HUES64 (cell line): ENCODE measurements around the gene ERMARD.
A peak's percentile ranks its signal among the peaks of the same experiment; 100 is the strongest.

Experiments
- H3K27ac ChIP-seq: 2 replicates; pipeline ENCODE4 v1.7.0; 2013; ENCODE audit warnings: low read depth, low read length, inconsistent platforms
- H3K27me3 ChIP-seq: 2 replicates; pipeline ENCODE4 v1.6.1; 2013; ENCODE audit warnings: mild to moderate bottlenecking, low read length; ENCODE audit not compliant: insufficient read depth
- H3K36me3 ChIP-seq: 2 replicates; pipeline ENCODE4 v1.6.1; 2013; ENCODE audit warnings: mild to moderate bottlenecking, low read length; ENCODE audit not compliant: insufficient read depth
- H3K4me1 ChIP-seq: 2 replicates; pipeline ENCODE4 v1.6.1; 2013; ENCODE audit warnings: mild to moderate bottlenecking, low read length, moderate library complexity; ENCODE audit not compliant: insufficient read depth
- H3K4me3 ChIP-seq: 2 replicates; pipeline ENCODE4 v1.5.1; 2013; ENCODE audit warnings: mild to moderate bottlenecking, low read length, moderate library complexity
- H3K9ac ChIP-seq: 2 replicates; pipeline ENCODE4 v1.6.1; 2013; ENCODE audit warnings: mild to moderate bottlenecking, low read depth, low read length
- H3K9me3 ChIP-seq: 2 replicates; pipeline ENCODE4 v1.6.1; 2013; ENCODE audit warnings: low read depth, low read length; ENCODE audit not compliant: insufficient read depth
- WGBS: fragments of 150-250, 120-280 bp; methylation state at CpG from one replicate; pipeline ENCODE4 v1.1.7; 2013; ENCODE audit warnings: missing lambda C conversion rate; 5-methylcytosine and 5-hydroxymethylcytosine counted together

Gene ERMARD

DNA sequence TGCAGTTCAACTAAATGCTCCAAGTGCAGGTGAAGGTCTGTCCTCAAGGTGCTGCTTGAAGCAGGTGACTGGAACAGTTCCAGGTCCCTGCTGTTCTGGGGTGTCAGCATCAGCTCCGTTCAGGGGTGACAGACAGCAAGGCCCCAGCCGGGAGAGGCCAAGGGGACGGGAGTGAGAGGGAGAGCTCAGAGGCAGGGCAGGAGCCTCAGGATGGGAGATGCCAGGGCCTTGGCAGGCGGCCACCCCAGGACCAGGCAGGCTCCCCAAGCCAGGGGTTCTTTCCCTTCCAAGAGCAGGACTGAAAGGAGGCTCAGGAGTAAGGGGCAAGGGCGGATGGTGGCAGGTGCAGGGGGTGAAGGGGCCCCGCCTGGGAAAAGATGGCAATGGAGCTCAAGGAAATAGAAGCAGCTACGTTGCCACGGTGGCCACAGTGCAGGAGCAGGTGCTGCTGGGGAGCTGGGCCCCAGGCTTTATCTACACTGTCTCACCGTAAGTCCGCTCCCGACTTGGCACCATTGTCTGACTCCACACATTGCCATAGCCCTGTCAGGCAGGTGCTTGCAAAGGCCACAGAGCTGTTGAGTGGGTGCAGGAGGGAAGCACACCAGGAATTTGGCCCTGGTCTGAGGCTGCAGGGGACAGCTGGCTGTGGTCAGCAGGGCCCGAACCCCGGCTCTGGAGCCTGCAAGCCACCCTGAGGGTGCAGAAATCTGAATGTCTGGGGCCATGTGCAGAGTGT, 43.1 kb downstream of the ERMARD start:
- Histone ChIP-seq H3K36me3 (no peaks in the 10 kb centered on the region), H3K9me3 (no peaks in the 10 kb centered on the region), H3K4me1 (peaks cover 4% of the 10 kb centered on the region; the same call in 1 of the 2 replicates), H3K4me3 (no peak overlapping the region), H3K27me3 (peaks cover 17% of the 10 kb centered on the region), H3K9ac (no peak overlapping the region), H3K27ac (no peak overlapping the region)
- WGBS: 91% methylated on average over 13 of the region's 13 CpGs

DNA sequence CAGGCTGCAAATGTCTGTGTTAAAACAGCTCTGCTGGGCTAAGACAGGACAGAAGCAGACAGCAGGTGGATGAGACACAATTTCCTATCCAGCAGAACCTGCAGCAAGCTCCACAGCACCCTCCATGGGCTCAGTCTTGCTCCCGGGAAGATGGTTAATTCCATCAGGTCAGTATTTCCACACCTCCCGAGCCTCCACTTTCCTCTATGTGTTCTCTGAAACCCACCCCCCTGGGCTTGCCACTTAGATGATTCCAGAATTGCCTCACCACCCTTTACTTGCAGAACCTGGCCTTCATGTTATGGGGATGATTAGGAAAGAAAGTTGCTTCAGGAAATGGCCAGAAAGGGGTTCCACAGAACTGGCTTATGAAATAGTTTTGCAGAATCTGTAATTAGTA, 43.8 kb downstream of the ERMARD start:
- Histone ChIP-seq H3K27me3 (peaks cover 13% of the 10 kb centered on the region), H3K36me3 (no peaks in the 10 kb centered on the region), H3K4me3 (no peak overlapping the region), H3K9me3 (no peaks in the 10 kb centered on the region), H3K9ac (no peak overlapping the region), H3K4me1 (peaks cover 7% of the 10 kb centered on the region; the same call in 1 of the 2 replicates), H3K27ac (no peak overlapping the region)
- WGBS: 68% methylated on average over 2 of the region's 2 CpGs

DNA sequence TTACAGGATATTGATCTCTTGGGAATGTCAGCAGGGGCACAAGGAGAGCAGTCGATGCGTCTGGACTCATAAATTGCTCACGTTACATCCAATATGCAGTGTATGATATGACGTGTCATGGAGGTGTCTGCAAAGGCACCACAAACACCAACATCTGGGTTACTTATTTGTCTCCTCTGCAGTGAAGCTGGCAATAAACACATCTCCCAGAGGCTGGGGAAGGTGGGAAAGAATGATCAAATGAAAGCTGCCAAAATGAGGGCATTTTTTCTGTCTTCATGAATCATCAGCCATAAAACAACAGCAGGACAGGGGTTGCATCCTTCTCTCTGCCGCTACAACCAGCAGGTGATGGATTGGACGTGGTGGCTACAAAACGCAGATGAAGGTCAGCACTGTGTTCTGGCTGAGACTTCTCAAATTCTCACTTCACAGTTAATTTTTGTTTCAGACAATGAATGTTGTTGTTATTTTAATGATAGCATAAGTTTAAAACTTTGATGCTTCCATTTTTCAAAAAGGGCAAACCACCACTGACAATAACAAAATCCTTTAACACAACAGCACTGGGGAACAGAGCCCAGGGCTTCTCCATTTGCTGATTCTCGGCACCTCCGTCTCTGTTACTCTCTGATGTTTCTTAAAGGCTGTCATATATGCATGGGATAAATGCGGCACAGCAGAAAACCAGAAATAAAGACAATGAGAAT, 47.5 kb downstream of the ERMARD start:
- Histone ChIP-seq H3K36me3 (no peaks in the 10 kb centered on the region), H3K27ac (no peak overlapping the region), H3K4me3 (no peak overlapping the region), H3K9me3 (no peaks in the 10 kb centered on the region), H3K27me3 (no peaks in the 10 kb centered on the region), H3K4me1 (peaks cover 19% of the 10 kb centered on the region; the same call in 1 of the 2 replicates), H3K9ac (no peak overlapping the region)
- WGBS: 91% methylated on average over 10 of the region's 10 CpGs

DNA sequence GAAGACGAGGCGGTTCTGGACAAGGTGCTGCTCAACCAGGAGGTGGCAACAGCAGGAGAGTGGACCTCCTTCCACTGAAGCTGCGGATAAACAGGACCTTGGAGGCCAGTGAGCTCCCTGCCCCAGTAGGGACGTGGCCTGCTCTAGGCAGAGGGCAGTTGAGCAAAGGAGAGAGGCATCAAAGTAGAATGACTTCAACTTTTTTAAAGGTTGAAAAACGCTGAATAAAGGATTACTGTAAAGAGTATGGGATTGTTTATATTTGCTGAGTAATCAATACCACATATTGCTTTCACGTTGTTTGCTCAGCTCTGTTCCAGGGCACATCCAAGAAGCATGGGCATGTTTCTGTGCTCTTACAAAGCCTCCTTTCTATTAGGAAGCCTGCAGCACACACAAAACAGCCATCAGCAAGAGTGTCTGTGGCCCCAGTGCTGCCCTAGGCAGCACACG, 48.1 kb downstream of the ERMARD start:
- H3K27me3 ChIP-seq: no peaks in the 10 kb centered on the region
- H3K4me1 ChIP-seq: peaks cover 19% of the 10 kb centered on the region; the same call in 1 of the 2 replicates
- H3K36me3 ChIP-seq: no peaks in the 10 kb centered on the region
- H3K9me3 ChIP-seq: no peaks in the 10 kb centered on the region
- no peak overlapping the region for H3K9ac ChIP-seq
- H3K27ac ChIP-seq: no peak overlapping the region
- 87% methylated on average over 6 of the region's 7 CpGs for WGBS
- no peak overlapping the region for H3K4me3 ChIP-seq

DNA sequence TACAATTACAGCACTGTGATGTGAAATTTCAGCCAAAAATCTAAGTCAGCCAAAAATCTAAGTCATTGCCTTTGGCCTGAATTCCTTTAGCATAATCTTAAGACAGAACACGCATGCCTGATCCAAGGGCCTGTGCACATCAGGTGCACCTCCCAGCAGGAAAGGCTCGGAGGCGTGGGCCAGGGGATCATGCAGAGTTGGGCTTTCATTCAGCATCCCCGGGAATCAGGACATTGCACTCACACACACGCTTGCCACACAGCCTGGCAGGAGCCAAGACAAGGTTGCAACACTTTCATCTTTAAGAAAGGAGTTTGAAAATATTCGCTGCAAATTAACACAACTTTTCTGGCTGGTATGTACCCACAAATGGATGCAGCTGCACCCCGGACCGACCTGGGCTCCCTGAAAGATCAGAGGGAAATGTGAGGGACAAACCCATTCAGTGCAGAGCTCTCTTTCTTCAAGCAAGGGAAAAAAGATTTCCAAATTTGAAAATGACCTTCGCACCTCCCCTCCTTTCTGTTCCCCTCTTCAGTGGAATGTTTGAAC, 48.8 kb downstream of the ERMARD start:
- H3K4me3 ChIP-seq: no peak overlapping the region
- H3K36me3 ChIP-seq: no peaks in the 10 kb centered on the region
- H3K27ac ChIP-seq: no peak overlapping the region
- no peaks in the 10 kb centered on the region for H3K27me3 ChIP-seq
- H3K9me3 ChIP-seq: no peaks in the 10 kb centered on the region
- 86% methylated on average over 9 of the region's 9 CpGs for WGBS
- H3K4me1 ChIP-seq: peaks cover 19% of the 10 kb centered on the region; the same call in 1 of the 2 replicates
- no peak overlapping the region for H3K9ac ChIP-seq

DNA sequence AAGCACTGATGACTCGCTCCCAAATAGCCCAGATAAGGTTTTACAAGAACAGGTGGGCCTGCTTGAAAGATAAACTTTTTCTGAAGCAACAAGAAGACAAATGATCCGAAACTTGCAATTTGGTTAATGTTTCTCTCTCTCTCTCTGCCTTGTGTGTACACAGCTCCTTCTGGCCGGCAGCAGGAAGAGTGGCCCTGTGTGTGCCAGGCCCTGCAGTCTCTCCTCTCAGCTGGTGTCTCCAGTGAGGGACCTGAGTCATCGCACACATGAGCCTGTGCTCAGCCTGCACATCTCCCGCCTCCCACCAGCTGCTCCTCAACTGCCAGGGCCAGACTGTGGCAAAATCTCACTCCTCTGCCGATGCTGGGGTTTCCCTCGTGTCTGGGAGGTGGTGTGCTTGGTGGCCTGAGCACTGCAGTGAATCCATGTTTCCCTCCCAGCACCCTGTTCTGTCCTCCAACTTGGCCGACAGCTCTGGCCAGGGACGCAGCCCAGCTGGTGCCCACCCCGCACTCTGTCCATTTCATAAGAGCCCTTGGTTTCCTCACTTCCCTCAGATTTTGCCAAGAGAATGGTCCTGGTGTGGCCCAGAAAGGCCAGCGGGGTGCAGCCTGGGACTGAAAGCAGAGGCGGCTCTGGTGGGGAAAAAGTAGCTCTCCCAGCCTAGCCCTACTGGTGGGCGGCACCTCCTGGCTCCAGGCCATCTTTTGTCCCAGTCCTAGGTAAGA, 49.4 kb downstream of the ERMARD start:
- no peaks in the 10 kb centered on the region for H3K36me3 ChIP-seq
- H3K27ac ChIP-seq: peak overlapping the region; percentile 26; the same call in 1 of the 2 replicates
- no peaks in the 10 kb centered on the region for H3K27me3 ChIP-seq
- no peaks in the 10 kb centered on the region for H3K9me3 ChIP-seq
- H3K9ac ChIP-seq: no peak overlapping the region
- 82% methylated on average over 13 of the region's 13 CpGs for WGBS
- peaks cover 19% of the 10 kb centered on the region; the same call in 1 of the 2 replicates for H3K4me1 ChIP-seq
- H3K4me3 ChIP-seq: no peak overlapping the region

DNA sequence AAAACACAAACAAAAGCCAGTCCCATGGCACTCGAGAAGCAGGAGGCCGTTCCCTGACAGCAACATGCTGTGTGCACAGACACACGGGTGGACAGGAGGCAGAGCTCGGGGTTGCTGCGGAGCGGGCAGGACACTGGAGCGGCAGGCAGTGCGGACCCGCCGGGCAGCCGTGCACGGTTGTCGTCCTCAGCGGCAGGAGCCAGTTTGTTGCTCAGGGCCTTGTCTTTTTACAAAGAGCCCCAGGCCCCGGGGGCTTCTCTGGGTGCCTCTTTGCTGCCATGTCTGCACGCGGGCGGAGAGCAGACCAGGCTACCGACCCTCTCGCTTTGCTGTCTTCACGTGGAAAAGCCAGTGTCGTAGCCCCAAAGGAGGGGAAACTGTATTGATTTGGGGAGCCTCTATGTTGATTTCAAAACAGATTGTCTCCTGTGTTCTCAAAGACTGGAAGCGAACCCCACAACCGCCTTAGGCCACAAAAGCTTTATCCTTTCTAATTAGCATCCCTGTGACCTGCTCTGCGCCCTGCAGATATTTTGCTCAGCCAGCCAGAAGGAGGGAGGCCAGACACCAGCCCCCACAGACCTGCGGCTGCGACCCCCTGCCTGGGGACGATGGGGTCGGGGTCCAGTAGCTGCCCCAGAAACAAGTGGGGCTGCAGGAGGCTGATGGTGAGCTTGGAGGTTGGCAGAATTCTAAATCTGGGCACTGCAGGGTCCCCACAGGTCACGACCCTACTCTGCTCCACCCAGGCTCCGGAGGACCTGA, 50.2 kb downstream of the ERMARD start:
- Histone ChIP-seq H3K36me3 (no peaks in the 10 kb centered on the region), H3K27ac (peak overlapping the region; percentile 12; the same call in 1 of the 2 replicates), H3K4me1 (peaks cover 19% of the 10 kb centered on the region; the same call in 1 of the 2 replicates), H3K9me3 (no peaks in the 10 kb centered on the region), H3K27me3 (no peaks in the 10 kb centered on the region; the same call in 1 of the 2 replicates), H3K9ac (no peak overlapping the region), H3K4me3 (no peak overlapping the region)
- 86% methylated on average over 31 of the region's 31 CpGs for WGBS

DNA sequence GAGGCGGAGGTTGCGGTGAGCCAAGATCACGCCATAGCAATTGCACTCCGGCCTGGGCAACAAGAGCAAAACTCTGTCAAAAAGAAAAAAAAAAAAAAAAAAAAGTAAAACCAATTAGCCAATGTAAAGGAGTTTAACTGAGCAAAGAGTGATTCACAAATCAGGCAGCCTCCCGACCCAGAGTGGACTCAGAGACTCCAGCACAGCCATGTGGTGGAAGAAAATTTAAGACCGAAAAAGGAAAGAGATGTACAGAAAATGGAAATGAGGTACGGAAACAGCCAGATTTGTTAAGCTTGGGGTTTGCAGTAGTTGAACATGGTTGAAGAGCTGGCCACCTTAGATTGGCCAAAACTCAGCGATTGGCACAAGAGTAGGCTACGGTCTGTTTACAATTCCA, 51.4 kb downstream of the ERMARD start:
- Histone ChIP-seq H3K36me3 (no peaks in the 10 kb centered on the region), H3K4me1 (peaks cover 19% of the 10 kb centered on the region; the same call in 1 of the 2 replicates), H3K4me3 (no peak overlapping the region), H3K9me3 (no peaks in the 10 kb centered on the region), H3K27ac (no peak overlapping the region), H3K9ac (no peak overlapping the region), H3K27me3 (no peaks in the 10 kb centered on the region; the same call in none of the 2 replicates)
- 97% methylated on average over 8 of the region's 9 CpGs for WGBS

DNA sequence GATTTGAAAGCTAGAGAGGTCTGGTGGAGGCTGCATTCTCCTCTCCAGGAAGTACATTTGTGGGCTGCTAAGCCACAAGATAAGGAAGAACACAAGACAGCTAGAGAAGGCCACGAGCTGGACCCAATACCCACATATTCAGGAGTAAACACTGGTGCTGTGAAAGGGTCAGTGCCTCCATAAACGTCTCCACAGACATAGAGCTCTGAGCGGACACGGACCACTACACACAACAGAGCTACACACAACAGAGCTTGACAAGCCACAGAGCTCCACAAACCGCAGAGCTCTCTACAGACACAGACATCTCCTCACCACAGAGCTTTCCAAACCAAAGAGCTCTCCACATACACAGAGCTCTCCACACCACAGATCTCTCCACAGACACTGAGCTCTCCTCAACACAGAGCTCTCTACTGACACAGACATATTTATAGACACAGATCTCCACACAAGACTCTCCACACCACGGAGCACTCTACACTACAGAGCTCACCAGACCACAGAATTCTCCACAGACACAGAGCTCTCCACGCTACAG, 51.9 kb downstream of the ERMARD start:
- Histone ChIP-seq H3K27ac (no peak overlapping the region), H3K27me3 (no peaks in the 10 kb centered on the region; the same call in none of the 2 replicates), H3K4me3 (no peak overlapping the region), H3K9ac (no peak overlapping the region), H3K4me1 (peaks cover 19% of the 10 kb centered on the region; the same call in 1 of the 2 replicates), H3K36me3 (no peaks in the 10 kb centered on the region), H3K9me3 (no peaks in the 10 kb centered on the region)
- 91% methylated on average over 7 of the region's 7 CpGs for WGBS

DNA sequence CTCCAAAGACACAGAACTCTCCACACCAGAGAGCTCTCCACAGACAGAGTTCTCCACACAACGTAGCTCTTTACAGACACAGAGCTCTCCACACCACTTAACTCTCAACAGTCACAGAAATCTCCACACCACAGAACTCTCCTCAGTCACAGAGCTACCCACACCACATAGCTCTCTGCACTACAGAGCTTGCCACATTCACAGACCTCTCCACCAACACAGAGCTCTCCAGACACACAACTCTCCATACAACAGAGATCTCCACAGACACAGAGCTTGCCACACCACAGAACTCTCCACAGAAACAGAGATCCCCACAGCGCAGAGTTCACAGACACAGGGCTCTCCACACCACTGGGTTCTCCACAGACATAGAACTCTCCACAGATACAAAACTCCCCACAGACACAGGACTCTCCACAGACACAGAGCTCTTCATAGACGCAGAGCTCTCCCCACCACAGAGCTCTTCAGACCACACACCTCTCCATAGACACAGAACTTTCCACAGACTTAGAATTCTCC, 52.5 kb downstream of the ERMARD start:
- WGBS: 91% methylated on average over 3 of the region's 3 CpGs
- Histone ChIP-seq H3K4me1 (peaks cover 19% of the 10 kb centered on the region; the same call in 1 of the 2 replicates), H3K4me3 (no peak overlapping the region)

More for the DNA sequence above, 52.5 kb downstream of the ERMARD start:
- Histone ChIP-seq H3K36me3 (no peaks in the 10 kb centered on the region), H3K27me3 (no peaks in the 10 kb centered on the region; the same call in none of the 2 replicates), H3K27ac (no peak overlapping the region), H3K9ac (no peak overlapping the region), H3K9me3 (no peaks in the 10 kb centered on the region)
